Muscle of leg (tissue), 11 donors: ENCODE results near the gene GSPT1. TPM values are rescaled to one million over a fixed set of nuclear protein-coding genes. Genes with fewer than 3 reads are reported as not detected.
"Not testable (repeated sequence)": the region's sequence is repeated elsewhere in the genome, so short reads cannot be mapped to it uniquely, and the experiment has no call there.

Source experiments
- DNase-seq: peaks from one replicate; pipeline ENCODE4 v3.0.0; 2013
- H3K27ac ChIP-seq: one replicate; pipeline ENCODE4 v1.5.1; 2013; ENCODE audit warnings: mild to moderate bottlenecking, low read length, control low read depth
- H3K27me3 ChIP-seq: one replicate; pipeline ENCODE4 v1.6.1; 2013; ENCODE audit warnings: low read length; ENCODE audit not compliant: control insufficient read depth, insufficient read depth
- H3K36me3 ChIP-seq: one replicate; pipeline ENCODE4 v1.6.1; 2013; ENCODE audit warnings: low read length; ENCODE audit not compliant: control insufficient read depth, insufficient read depth
- H3K4me1 ChIP-seq: one replicate; pipeline ENCODE4 v1.6.1; 2013; ENCODE audit warnings: low read length; ENCODE audit not compliant: control insufficient read depth, insufficient read depth
- H3K4me3 ChIP-seq: one replicate; pipeline ENCODE4 v1.5.1; 2013; ENCODE audit warnings: low read length, control low read depth
- H3K9me3 ChIP-seq: replicated peaks from 2 replicates; pipeline ENCODE4 v1.6.1; 2013; ENCODE audit warnings: low read depth, low read length; ENCODE audit not compliant: control insufficient read depth
- WGBS: methylation state at CpG from one replicate; pipeline ENCODE4 v1.1.5; 2013; ENCODE audit warnings: missing lambda C conversion rate; ENCODE audit not compliant: insufficient coverage; 5-methylcytosine and 5-hydroxymethylcytosine counted together
- polyA plus RNA-seq, 8 donors: library from polyadenylated mRNA; unstranded; fragments of 120-200 nt; gene quantifications; one replicate each; pipeline versions ENCODE4 v1.2.1 to v1.2.3, GENCODE V29; 2013; ENCODE audit warnings: inconsistent platforms in 1 of 8, low replicate concordance in 1 of 8; ENCODE audit not compliant: insufficient read length in 8 of 8, insufficient read depth in 1 of 8
- total RNA-seq: library from RNA; stranded (reverse); fragments of 120-200 nt; gene quantifications from one replicate; pipeline ENCODE4 v1.2.4, GENCODE V29; 2013

Gene GSPT1
- total and polyA plus RNA-seq, 9 donors, result 41.5 to 87.9 (median 80.6) TPM

- WGBS, result 72% methylated on average over 4 of the region's 8 CpGs
- not testable (repeated sequence) for H3K4me1 ChIP-seq
These were observed 37.8 kb upstream of the GSPT1 start for GRCh38 chr16:11953576-11953975.

GRCh38 chr16:11950388-11950787 lies 34.6 kb upstream of the GSPT1 start:
- H3K4me3 ChIP-seq, result no peak overlapping the region
- no peaks in the 10 kb centered on the region for H3K4me1 ChIP-seq
- H3K36me3 ChIP-seq, result no peaks in the 10 kb centered on the region
- no peaks in the 10 kb centered on the region for H3K9me3 ChIP-seq
- no peaks in the 10 kb centered on the region for H3K27me3 ChIP-seq
- DNase-seq, result no peak
- 92% methylated on average over 2 of the region's 5 CpGs for WGBS
- no peak overlapping the region for H3K27ac ChIP-seq

More at GRCh38 chr16:11953576-11953975, 37.8 kb upstream of the GSPT1 start:
- DNase-seq, H3K27me3 ChIP-seq, H3K36me3 ChIP-seq, H3K27ac ChIP-seq, H3K9me3 ChIP-seq, H3K4me3 ChIP-seq: not testable (repeated sequence)

GRCh38 chr16:11949527-11949926 lies 33.8 kb upstream of the GSPT1 start:
- no peaks in the 10 kb centered on the region for H3K4me1 ChIP-seq
- DNase-seq, result peak; percentile 19
- no peaks in the 10 kb centered on the region for H3K27me3 ChIP-seq
- H3K36me3 ChIP-seq, result no peaks in the 10 kb centered on the region
- no peaks in the 10 kb centered on the region for H3K9me3 ChIP-seq
- WGBS, result 64% methylated on average over 1 of the region's 4 CpGs
- no peak overlapping the region for H3K4me3 ChIP-seq
- H3K27ac ChIP-seq, result no peak overlapping the region

GRCh38 chr16:11948819-11949218 lies 33.1 kb upstream of the GSPT1 start:
- no peak for DNase-seq
- Histone ChIP-seq H3K4me3 (no peak overlapping the region), H3K27me3 (no peaks in the 10 kb centered on the region), H3K9me3 (no peaks in the 10 kb centered on the region), H3K27ac (no peak overlapping the region), H3K36me3 (no peaks in the 10 kb centered on the region), H3K4me1 (no peaks in the 10 kb centered on the region)
- WGBS, result 85% methylated on average over 4 of the region's 5 CpGs

GRCh38 chr16:11946433-11946832 lies 30.7 kb upstream of the GSPT1 start:
- Histone ChIP-seq H3K36me3 (no peaks in the 10 kb centered on the region), H3K27me3 (no peaks in the 10 kb centered on the region), H3K9me3 (no peaks in the 10 kb centered on the region), H3K4me3 (no peak overlapping the region), H3K27ac (no peak overlapping the region), H3K4me1 (no peaks in the 10 kb centered on the region)
- WGBS, result no CpG with 5 or more reads among the region's 3 CpGs
- no peak for DNase-seq

GRCh38 chr16:11941945-11942344 lies 26.2 kb upstream of the GSPT1 start, which contains the start of gene NPIPB2:
TSS of gene NPIPB2 (minus strand) at chr16:11942045. CDS start at chr16:11942045, 0 bp downstream.
- not testable (repeated sequence) for H3K4me3 ChIP-seq, DNase-seq, H3K27ac ChIP-seq, H3K4me1 ChIP-seq, H3K27me3 ChIP-seq, H3K36me3 ChIP-seq, H3K9me3 ChIP-seq
- WGBS, result no CpG with 5 or more reads among the region's 4 CpGs

- not testable (repeated sequence) for DNase-seq, H3K27ac ChIP-seq, H3K27me3 ChIP-seq, H3K4me3 ChIP-seq, H3K4me1 ChIP-seq, H3K9me3 ChIP-seq, H3K36me3 ChIP-seq
- 100% methylated on average over 1 of the region's 13 CpGs for WGBS
These were observed 11.6 kb upstream of the GSPT1 start for GRCh38 chr16:11927350-11927749.

- DNase-seq, H3K27me3 ChIP-seq, H3K9me3 ChIP-seq, H3K4me3 ChIP-seq, H3K36me3 ChIP-seq, H3K27ac ChIP-seq, H3K4me1 ChIP-seq: not testable (repeated sequence)
- WGBS, result 94% methylated on average over 3 of the region's 10 CpGs
These were observed 8.3 kb upstream of the GSPT1 start for GRCh38 chr16:11924046-11924445.

- Histone ChIP-seq H3K27ac (peak overlapping the region; percentile 49), H3K27me3 (peaks cover 3% of the 10 kb centered on the region), H3K36me3 (no peaks in the 10 kb centered on the region), H3K4me1 (peaks cover 12% of the 10 kb centered on the region), H3K9me3 (no peaks in the 10 kb centered on the region), H3K4me3 (peak overlapping the region; percentile 58)
- WGBS, result 54% methylated on average over 4 of the region's 13 CpGs
- no peak for DNase-seq
These were observed 949 bp upstream of the GSPT1 start for GRCh38 chr16:11916524-11917285.

GRCh38 chr16:11915114-11915643 lies 577 bp downstream of the GSPT1 start:
- Histone ChIP-seq H3K4me1 (peaks cover 14% of the 10 kb centered on the region), H3K4me3 (peak overlapping the region; percentile 59), H3K36me3 (no peaks in the 10 kb centered on the region), H3K9me3 (no peaks in the 10 kb centered on the region), H3K27me3 (no peaks in the 10 kb centered on the region), H3K27ac (peak overlapping the region; percentile 85)
- peak; percentile 47 for DNase-seq
- under 1% methylated on average over 76 of the region's 79 CpGs for WGBS
